NCI-H524 (cell line): ENCODE data around the gene LRMDA.
A peak's percentile ranks its signal among the peaks of the same experiment; 100 is the strongest.

ENCODE experiments used
- DNase-seq, 2 experiments: peaks; one replicate each; lab custom pipeline; 2025; lab: John Stamatoyannopoulos, UW

The LRMDA gene

GRCh38 chr10:75646218-75646915 is 214.9 kb downstream of the LRMDA start:
- no peak for DNase-seq

- no peak for DNase-seq
These were observed 215.5 kb downstream of the LRMDA start for GRCh38 chr10:75646916-75647315.

GRCh38 chr10:75647675-75648074 is 216.3 kb downstream of the LRMDA start:
- DNase-seq: no peak

- no peak for DNase-seq
These were observed 216.9 kb downstream of the LRMDA start for GRCh38 chr10:75648351-75648750.

GRCh38 chr10:75648854-75649253 is 217.4 kb downstream of the LRMDA start:
- DNase-seq: no peak

GRCh38 chr10:75649466-75649865 is 218.0 kb downstream of the LRMDA start:
- no peak for DNase-seq

GRCh38 chr10:75650648-75651047 is 219.2 kb downstream of the LRMDA start:
- no peak for DNase-seq

GRCh38 chr10:75651417-75651816 is 220.0 kb downstream of the LRMDA start:
- peak in 1 of 2 experiments; percentile 22 for DNase-seq

GRCh38 chr10:75652146-75652740 is 220.8 kb downstream of the LRMDA start:
- DNase-seq: no peak

GRCh38 chr10:75653761-75654160 is 222.3 kb downstream of the LRMDA start:
- DNase-seq: no peak

- no peak for DNase-seq
These were observed 222.8 kb downstream of the LRMDA start for GRCh38 chr10:75654171-75654771.

- DNase-seq: no peak
These were observed 223.3 kb downstream of the LRMDA start for GRCh38 chr10:75654772-75655171.

- DNase-seq: no peak
These were observed 224.5 kb downstream of the LRMDA start for GRCh38 chr10:75655791-75656451.

GRCh38 chr10:75657351-75657750 is 225.9 kb downstream of the LRMDA start:
- DNase-seq: no peak

GRCh38 chr10:75658036-75658435 is 226.6 kb downstream of the LRMDA start:
- DNase-seq: no peak

GRCh38 chr10:75658496-75658895 is 227.1 kb downstream of the LRMDA start:
- DNase-seq: no peak

GRCh38 chr10:75658915-75659314 is 227.5 kb downstream of the LRMDA start:
- DNase-seq: no peak

- no peak for DNase-seq
These were observed 229.4 kb downstream of the LRMDA start for GRCh38 chr10:75660823-75661222.

GRCh38 chr10:75662715-75663114 is 231.3 kb downstream of the LRMDA start:
- no peak for DNase-seq

GRCh38 chr10:75663947-75664664 is 232.7 kb downstream of the LRMDA start:
- DNase-seq: no peak

- DNase-seq: no peak
These were observed 233.5 kb downstream of the LRMDA start for GRCh38 chr10:75664968-75665367.

- no peak for DNase-seq
These were observed 234.3 kb downstream of the LRMDA start for GRCh38 chr10:75665707-75666106.
